Measurements from ENCODE around the gene REST.
"Not testable (repeated sequence)": the region's sequence is repeated elsewhere in the genome, so short reads cannot be mapped to it uniquely, and the experiment has no call there.

The REST gene

DNA sequence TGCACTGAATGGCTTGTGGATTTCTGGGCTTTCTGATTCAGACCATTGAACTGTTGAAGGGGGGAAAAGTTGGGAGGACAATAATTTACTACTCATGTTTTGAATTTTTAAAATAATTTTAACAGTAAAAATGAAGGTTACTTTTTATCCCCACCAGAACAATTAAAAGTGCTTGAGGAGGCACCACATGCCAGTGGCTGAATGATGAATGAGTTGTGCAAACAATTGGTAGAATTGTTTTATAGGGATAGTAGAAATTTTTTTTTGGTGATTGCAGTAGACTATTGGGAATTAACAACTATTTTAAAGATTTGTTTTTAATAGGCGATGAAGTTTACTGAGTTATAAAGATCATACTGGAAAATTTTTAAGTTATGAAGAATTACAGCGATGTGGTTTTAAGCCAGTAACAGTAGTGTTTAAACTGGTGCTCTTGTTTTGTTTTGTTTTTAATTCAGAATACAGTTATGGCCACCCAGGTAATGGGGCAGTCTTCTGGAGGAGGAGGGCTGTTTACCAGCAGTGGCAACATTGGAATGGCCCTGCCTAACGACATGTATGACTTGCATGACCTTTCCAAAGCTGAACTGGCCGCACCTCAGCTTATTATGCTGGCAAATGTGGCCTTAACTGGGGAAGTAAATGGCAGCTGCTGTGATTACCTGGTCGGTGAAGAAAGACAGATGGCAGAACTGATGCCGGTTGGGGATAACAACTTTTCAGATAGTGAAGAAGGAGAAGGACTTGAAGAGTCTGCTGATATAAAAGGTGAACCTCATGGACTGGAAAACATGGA is 2.7 kb downstream of the REST start:
- no peak for DNase-seq

DNA sequence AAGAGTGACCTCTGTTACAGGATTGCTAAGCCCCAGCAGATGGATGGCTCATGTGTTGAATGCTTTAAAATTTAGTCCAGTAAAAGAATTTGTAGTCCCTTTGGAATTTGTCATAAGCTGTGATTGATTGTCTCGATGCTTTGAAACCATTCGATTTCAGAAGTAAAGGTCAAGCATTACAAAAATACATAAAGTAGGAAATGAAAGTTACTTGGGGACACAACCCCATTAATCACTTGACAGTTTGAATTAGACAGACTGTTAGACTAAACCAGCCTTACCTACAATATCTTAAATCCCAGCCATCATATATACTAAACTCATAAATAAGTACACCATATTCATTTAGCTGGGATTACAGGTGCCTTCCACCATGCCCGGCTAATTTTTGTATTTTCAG is 6.6 kb downstream of the REST start:
- DNase-seq = no peak

DNA sequence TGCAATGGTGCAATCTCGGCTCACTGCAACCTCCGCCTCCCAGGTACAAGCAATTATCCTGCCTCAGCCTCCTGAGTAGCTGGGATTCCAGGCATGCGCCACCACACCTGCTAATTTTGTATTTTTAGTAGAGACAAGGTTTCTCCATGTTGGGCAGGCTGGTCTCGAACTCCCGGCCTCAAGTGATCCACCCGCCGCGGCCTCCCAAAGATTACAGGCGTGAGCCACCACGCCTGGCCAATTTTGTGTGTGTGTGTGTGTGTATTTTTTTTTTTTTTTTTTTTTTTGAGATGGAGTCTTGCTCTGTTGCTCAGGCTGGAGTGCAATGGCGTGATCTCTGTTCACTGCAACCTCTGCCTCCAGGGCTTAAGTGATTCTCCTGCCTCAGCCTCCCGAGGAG is 7.3 kb downstream of the REST start:
- DNase-seq = not testable (repeated sequence)

DNA sequence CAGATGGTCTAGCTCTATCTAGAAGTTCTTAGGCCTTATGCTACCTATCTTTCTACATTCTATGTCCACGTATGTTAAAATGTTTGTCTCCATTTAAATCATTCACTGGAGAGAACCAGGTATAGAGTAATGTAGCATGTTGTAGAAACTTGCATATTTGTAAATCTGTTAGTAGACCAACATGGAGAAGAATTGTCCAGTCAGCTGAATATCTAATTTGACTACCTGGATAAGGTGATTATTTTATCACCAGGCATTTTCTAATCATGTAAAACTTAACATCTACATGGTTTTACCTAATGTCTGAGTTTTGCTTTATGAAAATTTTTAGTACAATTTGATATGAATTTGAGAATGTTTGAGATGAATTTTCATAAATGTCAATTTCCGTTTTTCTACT is 19.5 kb downstream of the REST start:
- DNase-seq = no peak

DNA sequence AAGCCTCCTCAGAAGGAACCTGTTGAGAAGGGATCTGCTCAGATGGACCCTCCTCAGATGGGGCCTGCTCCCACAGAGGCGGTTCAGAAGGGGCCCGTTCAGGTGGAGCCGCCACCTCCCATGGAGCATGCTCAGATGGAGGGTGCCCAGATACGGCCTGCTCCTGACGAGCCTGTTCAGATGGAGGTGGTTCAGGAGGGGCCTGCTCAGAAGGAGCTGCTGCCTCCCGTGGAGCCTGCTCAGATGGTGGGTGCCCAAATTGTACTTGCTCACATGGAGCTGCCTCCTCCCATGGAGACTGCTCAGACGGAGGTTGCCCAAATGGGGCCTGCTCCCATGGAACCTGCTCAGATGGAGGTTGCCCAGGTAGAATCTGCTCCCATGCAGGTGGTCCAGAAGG is 22.9 kb downstream of the REST start:
- no peak for DNase-seq

DNA sequence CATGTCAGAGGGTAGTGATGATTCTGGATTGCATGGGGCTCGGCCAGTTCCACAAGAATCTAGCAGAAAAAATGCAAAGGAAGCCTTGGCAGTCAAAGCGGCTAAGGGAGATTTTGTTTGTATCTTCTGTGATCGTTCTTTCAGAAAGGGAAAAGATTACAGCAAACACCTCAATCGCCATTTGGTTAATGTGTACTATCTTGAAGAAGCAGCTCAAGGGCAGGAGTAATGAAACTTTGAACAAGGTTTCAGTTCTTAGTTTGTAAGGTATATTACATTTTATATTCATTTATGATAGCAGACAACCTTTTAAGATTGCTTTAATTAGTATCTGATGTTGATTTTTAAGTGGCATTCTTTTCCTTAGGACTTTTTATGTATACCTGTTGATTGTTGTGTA is 24.2 kb downstream of the REST start:
- no peak for DNase-seq

DNA sequence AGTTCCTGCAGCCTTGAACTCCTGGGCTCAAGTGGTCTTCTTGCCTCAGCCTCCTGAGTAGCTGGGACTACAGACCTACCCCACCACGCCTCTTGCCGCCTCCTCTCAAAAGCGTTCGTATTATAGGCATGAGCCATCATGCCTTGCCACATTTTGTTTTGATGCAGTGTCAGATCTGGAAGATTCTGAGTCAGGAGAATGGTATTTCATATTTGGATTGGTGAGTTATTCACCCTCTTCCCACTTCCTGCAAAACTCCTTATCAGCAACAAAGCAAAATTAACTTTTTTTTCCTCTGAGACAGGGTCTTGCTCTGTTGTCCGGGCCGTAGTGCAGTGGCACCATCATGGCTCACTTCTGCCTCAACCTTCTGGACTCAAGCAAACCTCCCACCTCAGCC is 29.6 kb downstream of the REST start:
- DNase-seq = no peak

DNA sequence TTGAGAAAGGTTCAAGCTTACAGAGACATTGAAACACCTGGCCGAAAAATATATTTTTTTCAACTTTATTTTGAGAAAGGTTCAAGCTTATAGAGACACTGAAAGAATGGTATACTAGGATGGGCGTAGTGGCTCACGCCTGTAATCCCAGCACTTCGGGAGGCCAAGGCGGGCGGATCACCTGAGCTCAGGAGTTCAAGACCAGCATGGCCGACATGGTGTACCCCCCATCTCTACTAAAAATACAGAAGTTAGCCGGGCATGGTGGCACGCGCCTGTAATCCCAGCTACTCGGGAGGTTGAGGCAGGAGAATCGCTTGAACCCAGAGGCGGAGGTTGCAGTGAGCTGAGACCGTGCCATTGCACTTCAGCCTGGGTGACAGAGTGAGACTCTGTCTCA is 32.1 kb downstream of the REST start:
- DNase-seq = not testable (repeated sequence)

DNA sequence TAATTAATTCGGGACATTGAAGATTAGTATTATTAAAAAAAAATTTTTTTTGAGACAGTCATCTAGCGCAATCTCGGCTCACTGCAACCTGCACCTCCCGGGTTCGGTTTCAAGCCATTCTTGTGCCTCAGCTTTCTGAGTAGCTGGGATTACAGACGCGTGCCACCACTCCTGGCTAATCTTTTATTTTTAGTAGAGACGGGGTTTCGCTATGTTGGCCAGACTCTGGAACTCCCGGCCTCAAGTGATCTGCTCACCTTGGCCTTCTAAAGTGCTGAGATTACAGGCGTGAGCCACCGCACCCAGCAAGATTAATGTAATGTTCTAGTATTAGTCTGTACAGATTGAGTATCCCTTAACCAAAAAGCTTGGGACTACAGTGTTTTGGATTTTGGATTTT is 32.7 kb downstream of the REST start:
- DNase-seq = no peak

DNA sequence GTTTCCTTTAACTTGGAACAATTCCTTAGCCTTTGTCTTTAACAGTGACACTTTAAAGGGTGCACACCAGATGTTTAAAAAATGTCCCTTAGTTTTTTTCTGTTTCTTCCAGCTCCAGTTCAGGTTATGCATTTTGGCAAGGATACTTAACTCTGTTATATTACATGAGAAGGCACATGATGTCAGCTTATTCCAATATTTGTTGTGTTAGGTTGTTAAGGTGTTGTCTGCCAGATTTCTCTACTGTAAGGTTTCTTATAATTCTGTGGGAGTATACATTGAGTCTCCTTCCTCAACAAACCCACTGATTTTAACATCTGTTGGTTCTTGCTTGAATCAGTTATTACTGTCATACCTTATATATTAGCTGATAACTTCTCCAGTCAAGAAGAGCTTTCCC is 33.3 kb downstream of the REST start:
- no peak for DNase-seq

DNA sequence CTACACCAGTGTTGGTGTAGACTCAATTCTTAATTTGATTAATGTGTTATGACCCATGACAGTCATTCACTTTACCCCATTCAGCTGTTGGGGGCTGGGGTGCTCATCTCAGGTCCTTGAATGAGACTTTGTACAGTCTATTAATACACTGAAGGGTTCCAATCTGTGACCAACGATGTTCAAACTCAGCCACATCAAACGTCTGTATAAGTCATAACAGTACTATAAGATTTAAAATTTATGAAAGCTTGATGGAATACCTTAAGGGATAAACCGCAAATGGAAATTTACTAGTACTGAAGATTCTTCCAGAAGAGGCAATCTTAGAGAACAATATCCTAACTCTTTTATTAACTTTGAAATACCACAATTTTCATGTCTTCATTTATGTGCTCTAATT is 33.7 kb downstream of the REST start:
- no peak for DNase-seq

DNA sequence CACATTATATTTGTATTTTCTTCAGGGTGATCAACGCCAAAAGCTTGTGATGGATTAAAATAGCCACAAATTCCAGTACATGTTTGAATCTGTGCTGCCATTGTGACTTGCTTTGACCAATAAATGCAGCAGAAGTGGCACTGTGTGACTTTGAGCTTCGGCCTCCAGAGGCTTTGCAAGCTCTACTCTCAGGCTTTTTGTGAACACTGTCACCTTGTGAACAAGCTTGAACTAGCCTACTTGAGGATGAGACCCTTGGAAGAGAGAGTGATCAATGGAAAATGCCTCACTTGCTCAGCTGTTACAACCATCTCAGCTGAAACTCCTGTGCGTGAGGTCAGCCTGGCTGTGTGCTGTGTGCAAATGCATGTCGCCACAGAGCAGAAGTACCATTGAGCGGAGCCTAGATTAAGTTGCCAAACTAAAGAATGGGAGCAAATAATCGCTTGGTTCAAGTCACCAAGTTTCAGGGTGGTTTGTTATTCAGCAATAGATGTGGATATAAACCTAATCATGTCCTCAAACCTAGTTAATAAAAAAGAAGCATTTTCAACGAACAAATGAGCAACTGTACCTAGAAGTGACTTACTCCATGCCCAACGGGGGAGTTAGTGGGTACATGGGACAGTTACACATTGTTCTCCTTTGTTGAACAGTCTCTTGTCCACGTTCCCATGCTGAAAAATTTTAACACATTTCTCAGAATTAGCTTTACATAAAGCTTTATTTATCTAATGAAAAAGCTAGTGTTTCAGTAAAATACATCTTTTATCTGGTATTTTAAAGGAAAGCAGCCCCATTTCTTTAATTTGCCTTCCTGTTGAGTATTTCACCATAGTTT is 46.2 kb downstream of the REST start:
- no peak for DNase-seq

DNA sequence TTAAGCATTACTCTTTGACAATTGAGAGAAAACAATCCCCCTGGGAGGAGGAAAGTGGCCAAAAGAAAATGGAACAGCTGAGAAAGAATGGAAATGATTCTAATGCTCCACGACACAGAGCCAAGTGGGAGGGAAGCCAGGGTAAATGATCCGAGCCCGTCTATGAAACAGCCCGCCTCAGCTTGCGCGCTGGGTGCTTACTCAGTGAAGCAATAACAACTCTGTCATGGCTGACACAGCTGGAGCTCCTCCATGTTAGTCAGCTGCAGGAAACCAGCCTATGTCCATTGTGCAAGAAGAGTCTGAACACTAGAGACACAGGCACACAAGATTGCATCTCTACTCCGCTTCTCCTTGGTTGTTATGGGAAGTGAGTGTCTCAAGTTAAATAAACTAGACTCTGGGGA is 50.4 kb downstream of the REST start:
- DNase-seq = peak; percentile 8

DNA sequence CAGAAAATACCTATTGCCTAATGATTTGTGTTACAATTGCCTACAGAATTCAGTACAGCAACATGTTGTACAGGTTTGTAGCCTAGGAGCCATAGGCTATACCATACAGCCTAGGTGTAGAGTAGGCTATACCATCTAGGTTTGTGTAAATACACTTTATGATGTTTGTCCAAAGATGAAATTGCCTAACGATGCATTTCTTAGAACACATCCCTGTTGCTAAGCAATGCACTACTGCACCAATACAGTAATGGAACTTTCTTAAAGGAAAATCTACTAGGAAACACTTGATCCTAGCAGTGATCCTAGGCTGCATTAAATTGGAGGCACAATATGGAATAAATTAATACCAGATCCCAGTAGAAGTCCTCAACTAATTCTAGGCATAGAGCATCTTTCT is 51.4 kb downstream of the REST start:
- no peak for DNase-seq

DNA sequence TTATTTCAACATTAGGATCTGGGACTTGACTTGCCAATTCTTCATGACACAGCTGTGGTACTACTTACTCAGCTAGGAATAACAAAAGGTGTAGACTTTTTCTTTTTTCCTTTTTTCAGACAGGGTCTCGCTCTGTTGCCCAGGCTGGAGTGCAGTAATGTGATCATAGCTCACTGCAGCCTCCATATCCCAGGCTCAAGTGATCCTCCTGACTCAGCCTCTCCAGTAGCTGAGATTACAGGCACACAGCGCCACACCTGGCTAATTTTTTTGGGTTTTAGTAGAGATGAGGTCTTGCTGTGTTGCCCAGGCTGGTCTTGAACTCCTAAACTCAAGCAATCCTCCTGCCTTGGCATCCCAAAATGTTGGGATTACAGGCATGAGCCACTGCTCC is 53.4 kb downstream of the REST start:
- no peak for DNase-seq

DNA sequence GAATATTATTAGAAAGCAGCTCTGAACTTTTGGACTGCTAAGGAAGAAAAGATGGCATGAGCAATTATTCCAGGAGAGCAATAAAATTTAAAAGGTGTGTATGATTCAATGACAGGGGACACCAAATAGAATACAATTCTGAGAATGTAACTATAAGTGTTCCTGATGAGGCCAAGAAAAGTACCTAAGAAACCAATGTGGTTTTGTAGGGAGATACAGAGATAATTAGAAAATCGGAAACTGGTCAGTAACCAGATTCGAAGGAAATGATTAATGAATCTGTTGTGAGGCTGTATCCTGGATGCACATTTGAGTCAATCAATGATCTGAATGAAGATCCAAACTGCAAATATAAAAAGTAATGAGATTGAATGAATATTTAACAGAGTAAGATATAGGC is 63.7 kb downstream of the REST start:
- no peak for DNase-seq

DNA sequence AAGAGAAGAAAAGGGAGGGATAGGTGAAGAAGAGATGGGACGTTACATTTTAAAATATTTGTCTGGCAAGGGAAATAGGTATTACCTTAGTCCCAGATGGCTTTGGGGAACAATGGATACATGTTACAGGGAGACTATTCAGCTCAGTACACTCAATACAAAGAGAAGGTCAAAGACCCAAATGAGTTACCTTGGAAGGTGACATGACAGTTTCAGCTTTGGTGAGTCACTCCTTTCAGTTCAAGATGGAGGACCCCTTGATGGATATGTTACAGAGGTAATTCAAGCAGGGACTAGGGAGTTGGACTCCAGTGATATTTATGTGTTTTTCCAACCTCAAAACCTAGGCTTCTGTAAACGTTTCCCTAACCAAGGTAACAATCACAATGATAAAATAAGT is 64.7 kb downstream of the REST start:
- no peak for DNase-seq

DNA sequence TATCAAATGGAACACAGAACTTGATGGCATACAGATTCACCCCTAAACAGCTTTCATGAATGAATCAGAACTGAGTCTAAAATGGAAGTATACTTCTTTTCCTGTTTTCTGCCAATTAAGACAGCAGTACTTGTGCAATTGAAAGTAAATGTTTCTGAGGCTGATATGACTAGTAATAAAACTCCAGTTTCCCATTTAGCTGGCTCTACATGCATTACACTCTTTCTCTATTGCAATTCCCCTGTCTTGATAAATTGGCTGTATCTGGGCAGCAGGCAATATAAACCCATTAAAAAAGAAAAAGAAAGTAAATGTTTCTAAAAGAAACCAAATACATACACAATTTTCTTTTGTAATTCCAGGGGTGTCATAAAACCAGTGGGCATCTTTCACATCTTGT is 65.1 kb downstream of the REST start:
- DNase-seq = peak; percentile 16

DNA sequence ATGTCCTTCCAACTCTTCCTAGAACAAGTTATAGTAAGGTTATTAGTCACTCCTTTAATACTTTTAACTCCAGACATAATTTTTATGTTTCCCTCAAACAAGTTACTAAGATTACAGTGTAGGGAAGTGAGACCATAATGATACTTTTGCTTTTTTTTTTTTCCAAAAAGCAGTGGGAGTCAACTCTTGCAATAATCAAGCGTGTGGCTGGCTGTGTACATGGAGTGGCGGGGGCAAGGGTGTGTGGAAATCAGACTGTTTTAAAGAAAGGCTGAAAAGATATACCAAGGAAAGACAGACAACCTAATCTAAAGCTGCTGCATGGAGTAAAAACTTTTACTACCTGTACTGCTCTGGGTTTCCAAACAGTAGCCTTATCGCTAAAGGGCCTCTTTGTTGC is 65.6 kb downstream of the REST start:
- DNase-seq = no peak

DNA sequence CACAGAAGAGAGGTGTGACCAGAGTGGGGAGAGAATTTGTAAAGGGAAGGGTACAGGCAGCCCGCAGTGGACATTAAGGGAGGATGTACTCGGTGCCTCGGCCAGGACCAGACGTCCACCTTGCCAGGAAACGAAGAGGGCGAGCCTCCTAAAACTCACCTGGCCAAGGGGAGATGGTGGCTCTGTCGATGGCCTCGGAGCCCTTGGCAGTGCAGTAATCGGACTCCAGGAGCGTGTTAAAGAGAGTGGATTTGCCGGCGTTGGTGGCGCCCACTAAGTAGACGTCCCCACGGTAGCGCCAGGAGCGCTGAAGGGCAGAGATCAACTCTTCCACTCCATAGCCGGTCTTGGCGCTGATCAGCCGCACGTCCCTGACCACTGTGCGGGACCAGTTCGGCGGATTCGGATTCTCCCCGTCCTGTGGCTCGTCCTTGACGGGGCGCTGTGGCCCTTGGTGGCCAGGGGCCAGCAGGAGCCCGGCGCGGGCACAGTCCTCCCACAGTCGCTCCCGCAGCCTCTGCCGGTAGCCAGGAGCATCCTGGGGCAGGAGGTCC is 68.7 kb downstream of the REST start:
- no peak for DNase-seq

DNA sequence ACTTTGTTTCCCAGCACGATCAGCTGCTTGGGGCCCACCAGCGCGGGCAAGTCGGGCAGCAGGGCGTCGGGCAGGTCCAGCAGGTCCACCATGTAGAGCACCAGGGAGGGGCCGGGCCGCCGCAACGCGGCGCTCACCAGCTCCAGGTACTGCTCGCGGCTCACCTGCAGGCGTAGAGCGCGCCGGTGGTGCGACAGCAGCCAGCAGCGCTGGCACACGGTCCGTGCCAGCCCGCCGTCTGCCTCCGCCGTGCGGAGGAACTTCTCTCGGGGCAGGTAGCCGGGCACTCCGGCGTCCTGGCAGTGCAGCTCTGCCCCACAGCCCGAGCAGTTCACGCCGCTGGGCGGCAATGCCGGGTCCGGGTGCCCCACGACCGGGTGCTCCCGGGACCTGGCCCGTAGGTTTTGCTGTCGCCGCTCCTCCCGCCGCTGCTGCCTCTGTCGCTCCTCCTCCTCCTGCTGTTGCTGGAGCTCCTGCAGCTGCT is 69.2 kb downstream of the REST start:
- peak; percentile 54 for DNase-seq

DNA sequence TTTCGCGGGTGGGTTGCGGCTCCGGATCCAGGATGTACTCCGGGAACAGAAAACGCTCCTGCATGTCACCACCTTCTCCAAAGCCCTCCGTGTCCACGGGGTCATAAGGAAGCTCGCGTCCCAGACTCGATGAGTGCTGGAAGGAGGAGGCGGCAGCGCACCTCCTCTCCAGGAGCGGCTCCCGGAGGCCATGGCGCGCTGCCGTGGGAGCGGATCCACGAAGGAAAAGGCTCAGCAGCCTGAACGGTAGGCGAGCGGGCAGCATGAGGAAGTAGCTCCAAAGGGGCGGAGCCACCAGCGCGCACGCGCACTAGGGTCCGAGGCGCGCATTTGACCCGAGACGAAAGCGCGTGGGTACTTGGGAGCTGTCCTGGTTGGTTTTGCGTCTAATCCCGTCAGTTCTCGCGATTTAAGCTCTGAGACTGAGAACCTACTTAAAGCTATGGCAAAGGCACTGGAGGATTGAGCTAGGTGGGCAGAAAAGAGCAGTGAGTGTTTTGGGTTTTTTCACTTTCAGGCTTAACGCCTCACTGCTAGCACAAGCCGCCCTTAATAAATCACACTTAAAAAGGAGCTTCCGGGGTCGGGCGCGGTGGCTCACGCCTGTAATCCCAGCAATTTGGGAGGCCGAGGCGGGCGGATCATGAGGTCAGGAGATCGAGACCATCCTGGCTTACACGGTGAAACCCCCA is 69.8 kb downstream of the REST start, which contains the start of gene NOA1:
NOA1 (minus strand) TSS at position 286 of the 692 bp plus-strand sequence; CDS start at position 265, 21 bp downstream.
- peak; percentile 99 for DNase-seq

DNA sequence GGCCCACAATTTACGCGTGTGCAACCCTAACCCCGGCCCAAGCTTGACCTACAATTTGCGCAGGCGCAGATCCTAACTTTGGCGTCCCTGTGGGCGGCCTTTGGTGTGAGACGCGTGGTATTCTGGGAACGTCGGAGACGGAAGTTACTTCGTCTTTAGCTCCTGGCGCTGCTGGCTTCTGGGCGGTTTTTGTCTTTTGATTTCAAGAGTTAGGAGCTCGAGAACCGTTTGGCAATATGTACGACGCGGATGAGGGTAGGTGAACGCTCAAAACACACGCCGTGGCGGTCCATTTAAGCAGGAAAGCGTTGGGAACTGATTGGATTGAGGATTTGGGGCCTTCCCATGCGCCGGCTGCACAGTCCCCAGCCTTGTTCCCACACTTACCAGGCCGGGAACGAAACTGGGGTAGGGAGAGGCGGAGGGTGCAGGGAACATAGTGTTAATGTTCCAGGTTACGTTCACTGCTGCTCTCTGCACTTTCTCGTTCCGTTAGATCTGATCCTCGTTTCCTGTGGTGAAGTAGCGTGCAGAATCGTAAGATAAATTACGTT is 71.1 kb downstream of the REST start, which contains the start of gene POLR2B:
POLR2B (plus strand) TSS at position 147 of the 554 bp plus-strand sequence; CDS start at position 237, 90 bp downstream.
- peak; percentile 98 for DNase-seq

Data from OCI-M1 (cell line).